Mesenteric fat pad (tissue), 1 donor: Measurements from ENCODE around the gene DPRX. TPM values are rescaled to one million over a fixed set of nuclear protein-coding genes. Genes with fewer than 3 reads are reported as not detected.

Experiments
- DNase-seq: peaks from one replicate; pipeline ENCODE4 v3.0.0-alpha.2; 2020; ENCODE audit warnings: low spot score
- long read RNA-seq: library from polyadenylated mRNA; unstranded; transcript quantifications from one replicate; pipeline ENCODE4 v2.0.0, GENCODE V29; 2020
- total RNA-seq: library from RNA; stranded (reverse); fragmentation: NEBNext Ultra II Directional; extraction: Animal tissue kit (Norgen Biotek cat#: 25700); gene quantifications from one replicate; pipeline ENCODE4 v1.2.1, GENCODE V29; 2021
- donor health status: DM: yes; HTN: yes; CAD: no.

The DPRX gene, protein sequence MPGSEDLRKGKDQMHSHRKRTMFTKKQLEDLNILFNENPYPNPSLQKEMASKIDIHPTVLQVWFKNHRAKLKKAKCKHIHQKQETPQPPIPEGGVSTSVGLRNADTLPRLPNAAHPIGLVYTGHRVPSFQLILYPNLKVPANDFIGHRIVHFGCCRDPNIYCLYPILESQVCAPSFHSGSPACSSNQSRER
- not detected for total RNA-seq
- long read RNA-seq = 0 reads

DNA sequence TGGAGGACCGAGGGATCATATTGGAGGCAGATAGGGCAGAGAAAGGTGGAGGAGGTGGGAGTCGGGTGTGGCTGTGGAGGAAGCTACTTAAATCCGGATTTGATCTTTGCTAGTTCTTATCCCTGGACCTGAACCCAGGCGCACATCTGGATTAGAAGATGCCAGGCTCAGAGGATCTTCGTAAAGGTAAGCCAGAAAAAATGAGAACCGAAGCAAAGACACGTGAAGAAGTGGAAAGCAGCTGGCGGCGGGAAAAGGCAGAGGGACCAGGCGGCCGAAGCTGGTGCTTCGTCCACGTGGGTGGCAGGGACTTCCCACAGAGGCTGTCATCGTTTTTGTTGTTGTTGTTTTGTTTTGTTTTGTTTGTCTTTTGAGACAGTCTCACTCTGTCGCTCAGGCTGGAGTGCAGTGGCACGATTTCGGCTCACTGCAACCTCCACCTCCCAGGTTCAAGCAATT lies at the start of gene DPRX:
DPRX (plus strand) TSS at position 51 of the 459 bp plus-strand sequence; CDS start at position 159, 108 bp downstream.
- no peak for DNase-seq

GRCh38 chr19:53583181-53583580 lies 48.6 kb upstream of the DPRX start:
- DNase-seq = no peak

DNA sequence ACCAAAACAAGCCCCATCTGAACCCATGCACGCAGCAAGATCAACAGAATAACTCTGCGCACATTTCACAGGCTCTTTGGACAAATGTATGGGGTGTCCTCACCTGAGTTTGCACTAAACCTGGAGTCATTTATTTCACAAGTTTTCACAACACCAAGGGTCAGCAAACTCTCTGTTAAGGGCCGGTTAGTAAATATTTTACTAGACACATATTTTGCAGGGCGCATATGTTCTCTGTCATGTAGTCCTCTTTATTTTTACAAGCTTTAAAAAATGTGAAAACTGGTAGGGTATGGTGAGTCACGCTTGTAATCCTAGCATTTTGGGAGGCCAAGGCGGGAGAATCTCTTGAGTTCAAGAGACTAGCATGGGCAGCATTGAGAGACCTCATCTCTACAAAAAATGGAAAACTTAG lies 45.5 kb upstream of the DPRX start:
- DNase-seq = no peak

DNA sequence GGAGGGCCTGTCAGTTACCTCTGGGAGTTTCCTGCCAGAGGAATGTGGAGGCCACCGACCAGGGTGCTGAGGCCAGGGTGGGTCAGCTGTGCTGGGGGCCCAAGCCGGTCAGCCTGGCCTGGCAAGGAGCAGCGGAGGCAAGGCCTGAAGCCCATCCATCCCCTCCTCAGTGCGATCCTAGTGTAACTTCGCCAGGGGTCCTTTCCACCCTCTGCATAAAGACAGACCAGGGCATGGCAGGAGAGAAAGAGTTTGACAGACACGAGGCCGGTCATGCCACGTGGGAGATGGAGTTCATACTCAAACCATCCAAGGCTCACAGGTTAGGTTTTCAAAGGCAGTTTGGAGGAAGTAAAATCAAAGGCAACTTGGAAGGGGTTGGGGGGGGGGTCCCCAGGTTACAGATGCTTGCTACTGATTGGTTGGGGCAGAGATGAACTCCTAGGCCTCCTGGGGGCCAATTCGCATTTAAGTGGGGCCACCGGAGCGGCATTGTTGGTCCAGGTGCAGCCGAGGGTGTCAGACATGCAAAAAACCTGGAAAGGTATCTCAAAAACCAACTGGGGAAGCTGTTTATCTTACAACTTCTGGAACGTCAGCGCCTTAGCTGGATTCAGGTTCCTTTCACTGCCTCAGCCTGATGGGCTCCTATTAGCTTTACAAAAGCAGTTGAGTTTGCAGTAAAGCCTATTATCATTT lies 36.8 kb upstream of the DPRX start:
- no peak for DNase-seq

GRCh38 chr19:53595510-53595867 lies 36.3 kb upstream of the DPRX start:
- no peak for DNase-seq

- DNase-seq = no peak
Measured at GRCh38 chr19:53596056-53596455, 35.7 kb upstream of the DPRX start.

- no peak for DNase-seq
Measured at GRCh38 chr19:53597023-53597422, 34.8 kb upstream of the DPRX start.

GRCh38 chr19:53598361-53598760 lies 33.4 kb upstream of the DPRX start:
- DNase-seq = no peak

DNA sequence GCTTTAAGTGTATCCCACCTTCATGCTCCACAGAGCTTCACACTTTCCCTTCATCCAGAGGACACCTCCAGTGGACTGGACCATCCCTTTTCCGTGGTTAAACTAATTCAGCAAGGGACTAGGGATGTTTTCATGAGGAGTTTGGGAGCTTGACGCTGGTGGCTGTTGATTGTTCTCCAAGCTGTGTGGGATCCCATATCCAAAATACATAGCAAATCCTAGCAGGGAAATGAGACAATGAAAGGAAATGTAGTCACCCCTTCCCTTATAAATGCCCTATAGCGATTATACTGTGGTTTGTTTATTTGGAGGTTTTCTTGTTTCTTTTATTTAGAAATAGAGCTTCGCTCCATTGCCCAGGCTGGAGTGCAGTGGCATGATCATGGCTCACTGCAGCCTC lies 31.6 kb upstream of the DPRX start:
- no peak for DNase-seq

DNA sequence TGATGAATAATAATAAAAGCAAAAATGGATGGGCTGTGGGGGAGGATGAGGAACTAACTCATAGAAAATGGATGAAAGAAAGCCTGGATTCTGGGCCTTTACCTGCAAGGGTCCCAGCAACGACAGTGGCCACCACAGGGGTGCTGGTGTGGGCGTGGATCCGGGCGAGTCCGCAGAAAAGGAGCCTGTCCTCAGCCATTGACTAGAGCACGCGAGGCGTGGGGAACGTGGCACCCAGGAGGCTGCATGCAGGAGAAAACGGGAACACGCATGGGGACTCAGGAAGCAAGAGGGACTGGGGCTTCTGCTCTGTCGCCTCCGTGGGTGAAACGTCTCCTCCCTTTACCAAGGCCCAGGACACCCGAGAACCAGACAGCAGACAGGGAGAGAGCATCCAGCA lies 25.8 kb upstream of the DPRX start:
- no peak for DNase-seq

DNA sequence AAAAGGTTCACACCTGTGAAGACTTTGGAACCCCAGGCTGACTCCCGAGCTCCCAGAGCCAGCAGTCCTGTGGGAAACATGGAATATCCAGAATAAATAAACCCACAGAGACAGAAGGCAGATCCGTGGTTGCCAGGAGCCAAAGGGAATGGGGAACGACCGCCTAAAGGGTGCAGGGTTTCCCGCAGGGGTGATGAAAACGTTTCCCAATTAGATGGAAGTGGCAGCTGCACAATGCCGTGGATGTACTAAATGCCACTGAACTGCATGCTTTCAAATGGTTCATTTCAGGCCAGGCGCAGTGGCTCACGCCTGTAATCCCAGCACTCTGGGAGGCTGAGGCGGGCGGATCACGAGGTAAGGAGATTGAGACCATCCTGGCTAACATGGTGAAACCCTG lies 23.4 kb upstream of the DPRX start:
- no peak for DNase-seq

GRCh38 chr19:53612762-53613526 lies 18.9 kb upstream of the DPRX start:
- DNase-seq = no peak

DNA sequence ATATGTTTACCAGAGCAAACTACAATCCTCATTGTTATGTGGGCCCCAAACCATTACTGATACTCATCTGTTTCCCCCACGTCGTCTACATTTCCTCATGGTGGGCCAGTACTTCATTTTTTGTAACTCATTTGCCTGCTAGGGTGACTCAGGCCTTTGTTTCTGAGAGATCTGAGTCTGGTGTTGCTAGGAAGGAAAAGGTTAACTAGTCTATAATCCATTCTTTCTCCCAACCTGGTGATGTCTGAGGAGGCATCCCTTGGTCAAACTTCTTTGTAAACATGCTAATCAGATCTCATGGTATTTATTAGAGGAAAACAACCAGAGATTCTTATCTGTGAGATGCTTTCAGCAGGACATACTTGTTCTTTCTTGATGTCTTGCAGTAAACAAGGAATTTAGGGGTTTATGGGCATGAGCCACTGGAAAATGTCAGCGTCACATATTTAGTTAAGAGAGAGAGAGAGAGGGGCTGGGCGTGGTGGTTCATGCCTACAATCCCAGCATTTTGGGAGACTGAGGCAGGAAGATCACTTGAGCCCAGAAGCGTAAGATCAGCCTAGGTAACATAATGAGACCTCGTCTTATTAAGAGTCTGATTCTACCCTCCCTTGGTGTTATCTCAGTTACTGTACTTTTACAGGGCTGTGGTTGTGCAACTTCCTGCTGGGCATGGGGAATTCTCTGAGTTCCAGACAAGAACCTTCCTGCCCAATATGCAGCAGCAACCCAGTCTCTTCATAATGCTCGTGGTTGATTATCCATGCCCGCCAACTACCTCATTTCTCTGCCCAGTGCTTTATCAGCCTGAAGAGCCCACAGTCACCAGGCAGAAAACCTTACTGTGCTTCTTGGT lies 9.7 kb upstream of the DPRX start:
- DNase-seq = no peak

DNA sequence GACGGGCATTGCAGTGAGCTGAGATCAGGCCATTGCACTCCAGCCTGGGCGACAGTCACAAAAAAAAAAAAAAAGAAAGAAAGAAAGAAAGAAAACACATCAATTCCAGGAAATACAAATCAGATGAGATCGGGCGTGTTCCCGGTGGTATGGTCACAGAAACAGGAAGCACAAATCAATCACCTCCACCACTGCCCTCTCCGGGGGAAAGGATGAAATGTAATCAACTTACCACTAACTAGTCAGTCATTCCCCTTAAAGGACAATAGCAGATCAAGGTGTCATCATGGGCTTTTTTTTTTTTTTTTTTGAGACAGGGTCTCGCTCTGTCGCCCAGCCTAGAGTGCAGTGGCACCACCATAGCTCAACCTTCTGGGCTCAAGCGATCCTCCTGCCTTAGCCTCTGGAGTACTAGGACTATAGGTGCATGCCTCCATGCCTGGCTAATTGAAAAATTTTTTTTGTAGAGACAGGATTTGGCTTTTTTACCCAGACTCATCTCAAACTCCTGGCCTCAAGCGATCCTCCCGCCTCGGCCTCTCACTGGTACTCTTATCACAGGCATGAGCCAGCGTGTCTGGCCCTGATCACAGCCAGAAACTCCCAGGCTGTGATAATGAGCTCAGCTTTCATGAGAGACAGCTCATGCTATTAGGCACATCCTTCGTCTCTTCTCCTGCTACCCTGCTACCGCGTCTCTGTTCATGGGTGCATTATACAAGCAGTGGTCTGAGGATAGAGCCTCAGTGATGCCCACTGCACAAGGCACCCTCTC lies 6.8 kb upstream of the DPRX start:
- DNase-seq = no peak

DNA sequence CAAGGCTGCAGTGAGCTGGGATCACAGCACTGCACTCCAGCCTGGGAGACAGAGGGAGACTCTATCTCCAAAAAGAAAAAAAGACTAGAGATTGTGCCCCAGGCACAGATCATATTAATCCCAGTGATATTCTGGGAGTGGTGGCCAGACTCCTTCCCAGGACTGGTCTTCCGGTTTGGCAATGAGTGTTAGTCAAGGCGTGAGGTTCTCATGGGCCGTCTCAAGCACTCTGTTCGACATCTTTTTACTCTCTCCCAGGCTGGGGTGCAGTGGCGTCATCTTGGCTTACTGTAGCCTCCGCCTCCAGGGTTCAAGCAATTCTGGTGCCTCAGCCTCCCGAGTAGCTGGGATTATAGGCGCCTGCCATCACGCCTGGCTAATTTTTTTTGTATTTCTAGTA lies 5.3 kb upstream of the DPRX start:
- no peak for DNase-seq

GRCh38 chr19:53626976-53627375 lies 4.8 kb upstream of the DPRX start:
- DNase-seq = no peak

- no peak for DNase-seq
Measured at GRCh38 chr19:53634768-53635167, 3.0 kb downstream of the DPRX start.

DNA sequence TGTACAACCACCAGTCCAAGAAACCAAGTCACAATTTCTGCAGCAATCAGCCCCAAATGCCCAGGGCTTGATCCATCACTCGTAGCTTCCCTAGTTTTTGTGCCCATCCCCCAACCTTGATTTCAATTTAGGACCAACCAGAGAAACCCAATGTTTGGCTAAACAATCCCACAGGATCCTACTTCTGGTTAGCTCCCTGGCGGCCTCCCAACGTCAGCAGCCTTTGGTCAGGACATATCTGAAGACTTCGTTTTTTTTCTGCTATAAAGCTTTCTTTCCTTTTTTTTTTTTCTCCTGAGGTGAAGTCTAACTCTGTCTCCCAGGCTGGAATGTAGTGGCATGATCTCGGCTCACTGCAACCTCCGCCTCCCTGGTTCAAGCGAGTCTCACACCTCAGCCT lies 7.7 kb downstream of the DPRX start:
- no peak for DNase-seq

- DNase-seq = no peak
Measured at GRCh38 chr19:53642381-53643099, 10.7 kb downstream of the DPRX start.
